ENCODE results near the gene LNPEP. TPM values are rescaled to one million over a fixed set of nuclear protein-coding genes. Genes with fewer than 3 reads are reported as not detected.

Gene LNPEP
- total and polyA plus RNA-seq, 10 of the 15 experiments (the other 5 are each of a cell fraction or from before 2014, with no cell fraction given): 5.6 to 54.9 (median 25.0) TPM

- peaks cover 0 to 7% of the 10 kb centered on the region in 2 experiments; a peak in 2 of 4 replicates for H3K36me3 ChIP-seq (ENCODE audit: control insufficient read depth in 2 of 2, insufficient read depth in 2 of 2, low read length in 1 of 2)
- intact Hi-C loops (cut with micrococcal nuclease; ENCODE audit: unreplicated experiment): no loop called here
- no TSS peak for BruUV-seq (replicated peaks)
- no peak overlapping the region for H3K27ac ChIP-seq (ENCODE audit: control insufficient read depth, insufficient read depth)
- H3K9ac ChIP-seq (ENCODE audit: control insufficient read depth, insufficient read depth, low read length): no peak overlapping the region
- no peak for TF ChIP-seq GABPA (IDR thresholded peaks at IDR 0.05; ENCODE audit: low read depth)
- no peak for TF ChIP-seq RBBP5 (conservative IDR thresholded peaks at IDR 0.05)
- no peak for TF ChIP-seq SREBF2 (IDR thresholded peaks at IDR 0.05; ENCODE audit: low read length)
- TF ChIP-seq ZZZ3 (IDR thresholded peaks at IDR 0.05; ENCODE audit: control insufficient read depth, insufficient read length, low read depth): no peak
- no peak for TF ChIP-seq EGR1 (IDR thresholded peaks at IDR 0.05; ENCODE audit: borderline replicate concordance in 1 of 2, low read depth in 2 of 2, low read length in 2 of 2)
- no peak for TF ChIP-seq FOXM1 (IDR thresholded peaks at IDR 0.05; ENCODE audit: low read depth, low read length)
- no peak for TF ChIP-seq ZNF274 (IDR thresholded peaks at IDR 0.05; ENCODE audit: insufficient read depth, insufficient read length)
- no peak for TF ChIP-seq CBX5 (IDR thresholded peaks at IDR 0.05; ENCODE audit: low read depth)
- no peak for TF ChIP-seq NKRF (conservative IDR thresholded peaks at IDR 0.05)
- TF ChIP-seq ASH2L (IDR thresholded peaks at IDR 0.05; ENCODE audit: borderline replicate concordance, low read depth): no peak
- peaks cover 91% of the 10 kb centered on the region for H3K79me2 ChIP-seq (ENCODE audit: control insufficient read depth, insufficient read depth, low read length)
- peaks cover 5% of the 10 kb centered on the region; the same call in 1 of the 2 replicates for H3K4me1 ChIP-seq (ENCODE audit: control insufficient read depth, insufficient read depth, low read length)
- in situ Hi-C loops (cut with MboI): no loop called here
- no peak overlapping the region for H2AFZ ChIP-seq (ENCODE audit: control insufficient read depth, low read depth, low read length)
- RAD21 ChIA-PET (ENCODE audit: unreplicated experiment): interaction anchor here (0.8 to 1.9 kb wide), 2 partner anchors 15 to 45 kb away, joined by 4 to 5 read pairs; no protein-coding TSS in a partner anchor
- DNase-seq (ENCODE audit: low read depth, low spot score): no peak
- CTCF ChIA-PET: interaction anchor here (1.4 to 1.7 kb wide), 2 partner anchors 27 to 201 kb away, joined by 4 to 6 read pairs; partner anchors contain the start of gene LIX1
- no peaks in the 10 kb centered on the region; the same call in 1 of the 2 replicates for H4K20me1 ChIP-seq (ENCODE audit: control insufficient read depth, insufficient read depth)
- H3K9me3 ChIP-seq (replicated peaks; ENCODE audit: control insufficient read depth, insufficient read depth, low read length): no peaks in the 10 kb centered on the region
- no peaks in the 10 kb centered on the region for H3K27me3 ChIP-seq (replicated peaks in 1 of 2; ENCODE audit: control insufficient read depth in 2 of 2, insufficient read depth in 2 of 2, low read length in 1 of 2)
- H3K4me3 ChIP-seq: no peak overlapping the region
- no peak for FAIRE-seq
- WGBS (ENCODE audit: insufficient coverage, insufficient replicate concordance, low lambda C conversion rate, missing lambda C conversion rate): 93% methylated on average over 9 of the region's 9 CpGs
- no peak for ATAC-seq
- H3K4me2 ChIP-seq (ENCODE audit: control insufficient read depth, insufficient read depth): no peak overlapping the region
- POLR2A ChIA-PET: interaction anchor here (0.6 to 7.5 kb wide), 6 partner anchors 10 to 1054 kb away, joined by 3 to 65 read pairs (median 4); no protein-coding TSS in a partner anchor
- SMC1A ChIA-PET (ENCODE audit: uncharacterized antibody, unreplicated experiment): interaction anchor here (0.9 to 1.9 kb wide), 6 partner anchors 8 to 87 kb away, joined by 3 to 7 read pairs (median 4); no protein-coding TSS in a partner anchor
Measured at GRCh38 chr5:96942078-96942477, 6.2 kb downstream of the LNPEP start.

All from GM12878 (cell line).